K562 (cell line): ENCODE data around the gene GLCCI1. TPM values are rescaled to one million over a fixed set of nuclear protein-coding genes. Genes with fewer than 3 reads are reported as not detected.

Source experiments
- ATF1 ChIP-seq, 2 experiments: fragments of 450-650 bp in 1 of 2; IDR thresholded peaks; 2 replicates each; pipeline ENCODE4 v1.6.1; 2016; ENCODE audit warnings: missing compliant biosample characterization in 1 of 2, missing genetic modification characterization in 1 of 2
- ATF3 ChIP-seq, 2 experiments: fragments of 450-650 bp in 1 of 2; sonication (generic) in 1 of 2; formaldehyde crosslinking in 1 of 2; IDR thresholded peaks in 1 of 2; conservative IDR thresholded peaks in 1 of 2; 2 replicates each; pipeline versions ENCODE4 v1.6.1 to v1.8.1; 2016 to 2023; ENCODE audit warnings: mild to moderate bottlenecking in 2 of 2, moderate library complexity in 2 of 2, inconsistent platforms in 1 of 2, missing genetic modification reagents in 1 of 2
- CEBPB ChIP-seq: fragments of 450-650 bp; IDR thresholded peaks from 2 replicates; pipeline ENCODE4 v1.6.1; 2016; ENCODE audit warnings: missing genetic modification characterization, missing compliant biosample characterization
- CHCHD3 ChIP-seq: fragments of 250-450 bp; sonication (Bioruptor Pico); IDR thresholded peaks from 2 replicates; pipeline ENCODE4 v2.1.2; 2022; ENCODE audit warnings: mild to moderate bottlenecking
- E2F5 ChIP-seq: sonication (generic); formaldehyde crosslinking; IDR thresholded peaks from 2 replicates; pipeline ENCODE4 v1.8.0; 2022; ENCODE audit warnings: mild to moderate bottlenecking, missing genetic modification reagents
- FOXM1 ChIP-seq, 2 experiments: fragments of 450-650 bp in 1 of 2; sonication (generic) in 1 of 2; formaldehyde crosslinking in 1 of 2; IDR thresholded peaks; 2 replicates each; pipeline versions ENCODE4 v1.6.1 to v1.9.0; 2017 to 2022; ENCODE audit warnings: low read depth in 2 of 2, mild to moderate bottlenecking in 2 of 2, missing genetic modification reagents in 1 of 2, moderate library complexity in 1 of 2
- HDAC2 ChIP-seq: fragments of 450-650 bp; IDR thresholded peaks from 2 replicates; pipeline ENCODE4 v1.6.1; 2016; ENCODE audit warnings: mild to moderate bottlenecking
- JUND ChIP-seq, 2 experiments: IDR thresholded peaks; 2 replicates in 1 of 2; 3 replicates in 1 of 2; pipeline ENCODE4 v1.6.1; 2011; ENCODE audit warnings: borderline replicate concordance in 2 of 2, low read depth in 2 of 2, low read length in 2 of 2, improper control_type of control experiment in 1 of 2, missing biosample characterization in 1 of 2, missing genetic modification characterization in 1 of 2, missing genetic modification reagents in 1 of 2
- KLF13 ChIP-seq: fragments of 450-650 bp; IDR thresholded peaks from 2 replicates; pipeline ENCODE4 v1.6.1; 2016; ENCODE audit warnings: missing genetic modification characterization, low read depth, mild to moderate bottlenecking, missing compliant biosample characterization, moderate library complexity, borderline replicate concordance
- L3MBTL2 ChIP-seq: fragments of 450-650 bp; IDR thresholded peaks from 2 replicates; pipeline ENCODE4 v1.6.1; 2016; ENCODE audit warnings: mild to moderate bottlenecking, moderate library complexity
- MAX ChIP-seq: sonication (generic); formaldehyde crosslinking; IDR thresholded peaks from 2 replicates; pipeline ENCODE4 v1.9.0; 2022; ENCODE audit warnings: mild to moderate bottlenecking, missing genetic modification reagents
- MEIS2 ChIP-seq: fragments of 450-650 bp; IDR thresholded peaks from 2 replicates; pipeline ENCODE4 v1.6.1; 2014; ENCODE audit warnings: mild to moderate bottlenecking; ENCODE audit not compliant: partially characterized antibody
- NFIC ChIP-seq: fragments of 450-650 bp; IDR thresholded peaks from 2 replicates; pipeline ENCODE4 v1.6.1; 2017; ENCODE audit warnings: mild to moderate bottlenecking, inconsistent platforms
- NRF1 ChIP-seq, 2 experiments: fragments of 450-650 bp; IDR thresholded peaks in 1 of 2; conservative IDR thresholded peaks in 1 of 2; 2 replicates each; pipeline ENCODE4 v1.6.1; 2014; ENCODE audit warnings: mild to moderate bottlenecking in 2 of 2
- POLR3A ChIP-seq: IDR thresholded peaks from 2 replicates; pipeline ENCODE4 v1.6.1; 2011; ENCODE audit warnings: borderline replicate concordance, mild to moderate bottlenecking, moderate library complexity; ENCODE audit not compliant: insufficient read length, insufficient read depth; ENCODE audit errors: extremely low read depth
- PRPF4 ChIP-seq: fragments of 200-400 bp; formaldehyde crosslinking; IDR thresholded peaks from one replicate; pipeline ENCODE4 v1.6.1; 2017; ENCODE audit warnings: low read length, low read depth, mild to moderate bottlenecking; ENCODE audit not compliant: insufficient read depth, poor library complexity, severe bottlenecking
- RBFOX2 ChIP-seq: fragments of 200-400 bp; formaldehyde crosslinking; IDR thresholded peaks from 2 replicates; pipeline ENCODE4 v1.6.1; 2017; ENCODE audit warnings: low read depth, mild to moderate bottlenecking, low read length, moderate library complexity
- RFX1 ChIP-seq: fragments of 450-650 bp; IDR thresholded peaks from 2 replicates; pipeline ENCODE4 v1.6.1; 2016; ENCODE audit warnings: mild to moderate bottlenecking, moderate library complexity
- SMARCA5 ChIP-seq: fragments of 450-650 bp; IDR thresholded peaks from 2 replicates; pipeline ENCODE4 v1.6.1; 2016
- TOE1 ChIP-seq, 2 experiments: fragments of 450-650 bp in 1 of 2; sonication (generic) in 1 of 2; formaldehyde crosslinking in 1 of 2; IDR thresholded peaks; 2 replicates each; pipeline versions ENCODE4 v1.7.1 to v1.8.0; 2016 to 2022; ENCODE audit warnings: borderline replicate concordance in 2 of 2, mild to moderate bottlenecking in 2 of 2, antibody characterized with exemption in 1 of 2, inconsistent platforms in 1 of 2, low read depth in 1 of 2, missing genetic modification reagents in 1 of 2, moderate library complexity in 1 of 2
- TRIM28 ChIP-seq: fragments of 450-650 bp; IDR thresholded peaks from 2 replicates; pipeline ENCODE4 v1.6.1; 2017
- ZNF140 ChIP-seq: fragments of 250-450 bp; sonication (Bioruptor Pico); IDR thresholded peaks from 2 replicates; pipeline ENCODE4 v1.8.0; 2021; ENCODE audit warnings: moderate library complexity, mild to moderate bottlenecking, inconsistent platforms
- ZNF232 ChIP-seq: sonication (generic); formaldehyde crosslinking; IDR thresholded peaks from 2 replicates; pipeline ENCODE4 v1.8.0; 2022; ENCODE audit warnings: mild to moderate bottlenecking, missing genetic modification reagents
- ZSCAN32 ChIP-seq: fragments of 450-650 bp; formaldehyde crosslinking; IDR thresholded peaks from 2 replicates; pipeline ENCODE4 v1.4.0; 2020; ENCODE audit warnings: mild to moderate bottlenecking, moderate library complexity
- polyA plus RNA-seq, 8 experiments: library from polyadenylated mRNA; depleted of rRNA in 4 of 8; stranded (reverse) in 5 of 8; unstranded in 3 of 8; fragments of >200 nt; fragmentation: Nextera tagmentation in 2 of 8; fragmentation: Illumina TruSeq in 1 of 8; extraction: Ambion mirVana in 2 of 8; extraction: Trizol in 1 of 8; gene quantifications; 2 replicates each; pipeline versions ENCODE4 v1.2.1 to v1.2.3, GENCODE V29; 2011 to 2014; ENCODE audit warnings: inconsistent platforms in 1 of 8, missing spikeins in 1 of 8
- total RNA-seq, 7 experiments: library from RNA; depleted of rRNA in 6 of 7; stranded (reverse); fragments of >200 nt in 6 of 7; fragmentation: Illumina TruSeq in 2 of 7; extraction: Trizol in 2 of 7; gene quantifications; 2 replicates each; pipeline versions ENCODE4 v1.2.1 to v1.2.3, GENCODE V29; 2011 to 2021; ENCODE audit warnings: low replicate concordance in 1 of 7

GLCCI1 gene
- total and polyA plus RNA-seq, 9 of the 15 experiments (the other 6 are each of a cell fraction or from before 2014, with no cell fraction given): 2.7 to 11.9 (median 7.2) TPM

GRCh38 chr7:7932553-7932952, 36.0 kb upstream of the GLCCI1 start (continued):
- TF ChIP-seq MAX (no peak), NRF1 (conservative IDR thresholded peaks at IDR 0.05 in 1 of 2, IDR thresholded peaks at IDR 0.05 in 1 of 2) (0 out of 4 replicates have a peak, but pooled peaks of 1 of the 2 experiments have one; percentile 23), JUND (IDR thresholded peaks at IDR 0.05; ENCODE audit: borderline replicate concordance, low read depth, low read length) (peak; percentile 70), JUND (tag; IDR thresholded peaks at IDR 0.05; ENCODE audit: borderline replicate concordance, low read depth, low read length) (peak; percentile 78; the same call in 2 of the 3 replicates), RBFOX2 (no peak), PRPF4 (no peak), TOE1 (IDR thresholded peaks at IDR 0.05; ENCODE audit: borderline replicate concordance) (no peak), TOE1 (CRISPR knock-in tag; IDR thresholded peaks at IDR 0.05; ENCODE audit: borderline replicate concordance, low read depth) (no peak), ZNF140 (CRISPR knock-in tag) (no peak), E2F5 (CRISPR knock-in tag) (no peak), ATF3 (IDR thresholded peaks at IDR 0.05) (peak; percentile 87), ATF3 (CRISPR knock-in tag; conservative IDR thresholded peaks at IDR 0.05) (no peak), TRIM28 (no peak), SMARCA5 (no peak), ZNF232 (CRISPR knock-in tag) (no peak), L3MBTL2 (0 out of 2 replicates have a peak, but pooled peaks have one; percentile 31), MEIS2 (peak; percentile 83), CEBPB (tag) (peak; percentile 88), ZSCAN32 (CRISPR knock-in tag) (no peak), NFIC (no peak), KLF13 (tag) (no peak), POLR3A (no peak), ATF1 (CRISPR knock-in tag; IDR thresholded peaks at IDR 0.05) (no peak), ATF1 (tag; IDR thresholded peaks at IDR 0.05) (0 out of 2 replicates have a peak, but pooled peaks have one; percentile 11), HDAC2 (no peak), CHCHD3 (CRISPR knock-in tag) (no peak), RFX1 (peak; percentile 31), FOXM1 (IDR thresholded peaks at IDR 0.05; ENCODE audit: low read depth) (no peak), FOXM1 (CRISPR knock-in tag; IDR thresholded peaks at IDR 0.05; ENCODE audit: low read depth) (no peak)
